Panc1 (cell line): Measurements from ENCODE around the gene ZNF521.

Experiments used
- REST ChIP-seq, 2 experiments: IDR thresholded peaks; 2 replicates each; pipeline ENCODE4 v1.6.1; 2011 to 2012; ENCODE audit warnings: low read depth in 2 of 2, control low read depth in 1 of 2, low read length in 1 of 2, mild to moderate bottlenecking in 1 of 2, moderate library complexity in 1 of 2; ENCODE audit not compliant: insufficient read depth in 1 of 2
- SIN3A ChIP-seq: IDR thresholded peaks from 2 replicates; pipeline ENCODE4 v1.6.1; 2012; ENCODE audit warnings: low read depth, mild to moderate bottlenecking, low read length, moderate library complexity, borderline replicate concordance; ENCODE audit not compliant: insufficient read depth
- TF ChIP-seq, protein P1 (sequence below): fragments of 450-650 bp; IDR thresholded peaks from 2 replicates; pipeline ENCODE4 v1.5.1; 2017; ENCODE audit warnings: mild to moderate bottlenecking

GRCh38 chr18:25314151-25314837, 37.7 kb downstream of the ZNF521 start:
- TF ChIP-seq, protein P1, sequence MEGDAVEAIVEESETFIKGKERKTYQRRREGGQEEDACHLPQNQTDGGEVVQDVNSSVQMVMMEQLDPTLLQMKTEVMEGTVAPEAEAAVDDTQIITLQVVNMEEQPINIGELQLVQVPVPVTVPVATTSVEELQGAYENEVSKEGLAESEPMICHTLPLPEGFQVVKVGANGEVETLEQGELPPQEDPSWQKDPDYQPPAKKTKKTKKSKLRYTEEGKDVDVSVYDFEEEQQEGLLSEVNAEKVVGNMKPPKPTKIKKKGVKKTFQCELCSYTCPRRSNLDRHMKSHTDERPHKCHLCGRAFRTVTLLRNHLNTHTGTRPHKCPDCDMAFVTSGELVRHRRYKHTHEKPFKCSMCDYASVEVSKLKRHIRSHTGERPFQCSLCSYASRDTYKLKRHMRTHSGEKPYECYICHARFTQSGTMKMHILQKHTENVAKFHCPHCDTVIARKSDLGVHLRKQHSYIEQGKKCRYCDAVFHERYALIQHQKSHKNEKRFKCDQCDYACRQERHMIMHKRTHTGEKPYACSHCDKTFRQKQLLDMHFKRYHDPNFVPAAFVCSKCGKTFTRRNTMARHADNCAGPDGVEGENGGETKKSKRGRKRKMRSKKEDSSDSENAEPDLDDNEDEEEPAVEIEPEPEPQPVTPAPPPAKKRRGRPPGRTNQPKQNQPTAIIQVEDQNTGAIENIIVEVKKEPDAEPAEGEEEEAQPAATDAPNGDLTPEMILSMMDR = no peak
- TF ChIP-seq SIN3A = no peak
- no peak for TF ChIP-seq REST (IDR thresholded peaks at IDR 0.05; ENCODE audit: insufficient read depth in 1 of 2, low read depth in 2 of 2, low read length in 1 of 2)
